WTC11 (cell line): ENCODE results near the gene ANKRD62.

Source experiments
- CTCF ChIP-seq: fragments of 200-600 bp; IDR thresholded peaks from 2 replicates; pipeline ENCODE4 v1.8.0; 2022; ENCODE audit warnings: antibody characterized with exemption
- E2F4 ChIP-seq: sonication (generic); formaldehyde crosslinking; IDR thresholded peaks from 2 replicates; pipeline ENCODE4 v1.8.1; 2022; ENCODE audit warnings: low read depth, mild to moderate bottlenecking, moderate library complexity, missing genetic modification reagents, borderline replicate concordance
- ESRRA ChIP-seq: sonication (generic); formaldehyde crosslinking; IDR thresholded peaks from 2 replicates; pipeline ENCODE4 v1.8.1; 2022; ENCODE audit warnings: mild to moderate bottlenecking, missing genetic modification reagents, borderline replicate concordance
- NFYB ChIP-seq: sonication (generic); formaldehyde crosslinking; conservative IDR thresholded peaks from 2 replicates; pipeline ENCODE4 v1.8.0; 2022; ENCODE audit warnings: low read depth, missing genetic modification reagents
- USF1 ChIP-seq: sonication (generic); formaldehyde crosslinking; IDR thresholded peaks from 2 replicates; pipeline ENCODE4 v1.8.0; 2022; ENCODE audit warnings: mild to moderate bottlenecking, missing genetic modification reagents
- TF ChIP-seq, protein P1 (sequence below): sonication (generic); formaldehyde crosslinking; IDR thresholded peaks from 2 replicates; pipeline ENCODE4 v1.8.1; 2022; ENCODE audit warnings: mild to moderate bottlenecking, moderate library complexity, missing genetic modification reagents

DNA sequence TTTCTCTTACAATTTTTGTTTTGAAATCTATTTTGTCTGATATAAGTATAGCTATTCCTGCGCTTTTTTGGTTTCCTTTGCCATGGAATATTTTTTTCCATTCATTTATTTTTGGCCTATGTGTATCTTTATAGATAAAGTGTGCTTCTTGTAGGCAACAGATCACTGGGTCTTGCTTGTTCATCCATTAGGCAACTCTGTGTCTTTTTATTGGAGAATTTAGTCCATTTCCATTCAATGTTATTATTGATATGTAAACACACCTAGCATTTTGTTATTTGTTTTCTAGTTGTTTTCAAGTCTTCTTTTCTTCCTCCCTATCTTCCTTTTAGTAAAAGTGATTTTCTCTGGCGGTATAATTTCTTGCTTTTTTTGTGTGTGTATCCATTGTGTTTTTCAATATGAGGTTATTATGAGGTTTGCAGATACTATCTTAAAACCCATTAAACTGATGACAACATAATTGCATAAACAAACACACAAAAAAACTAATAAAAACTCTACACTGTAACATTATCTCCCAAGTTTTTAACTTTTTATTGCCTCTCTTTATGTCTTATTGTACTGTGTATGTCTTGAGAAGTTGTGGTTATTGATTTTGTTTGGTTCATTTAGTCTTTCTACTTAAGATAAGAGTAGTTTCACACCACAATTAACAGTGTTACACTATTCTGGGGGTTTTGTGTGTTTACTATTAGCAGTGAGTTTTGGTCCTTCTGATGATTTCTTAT is 71.6 kb downstream of the ANKRD62 start:
- TF ChIP-seq USF1 (no peak), CTCF (no peak), ESRRA (CRISPR knock-in tag) (no peak), NFYB (no peak), E2F4 (CRISPR knock-in tag) (no peak)
- TF ChIP-seq, protein P1, sequence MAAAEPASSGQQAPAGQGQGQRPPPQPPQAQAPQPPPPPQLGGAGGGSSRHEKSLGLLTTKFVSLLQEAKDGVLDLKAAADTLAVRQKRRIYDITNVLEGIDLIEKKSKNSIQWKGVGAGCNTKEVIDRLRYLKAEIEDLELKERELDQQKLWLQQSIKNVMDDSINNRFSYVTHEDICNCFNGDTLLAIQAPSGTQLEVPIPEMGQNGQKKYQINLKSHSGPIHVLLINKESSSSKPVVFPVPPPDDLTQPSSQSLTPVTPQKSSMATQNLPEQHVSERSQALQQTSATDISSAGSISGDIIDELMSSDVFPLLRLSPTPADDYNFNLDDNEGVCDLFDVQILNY (CRISPR knock-in tag), result no peak
